ENCODE data around the gene GJA4. TPM values are rescaled to one million over a fixed set of nuclear protein-coding genes. Genes with fewer than 3 reads are reported as not detected.

The GJA4 gene
- total RNA-seq, 1 experiment from 2014 or later, result not detected

DNA sequence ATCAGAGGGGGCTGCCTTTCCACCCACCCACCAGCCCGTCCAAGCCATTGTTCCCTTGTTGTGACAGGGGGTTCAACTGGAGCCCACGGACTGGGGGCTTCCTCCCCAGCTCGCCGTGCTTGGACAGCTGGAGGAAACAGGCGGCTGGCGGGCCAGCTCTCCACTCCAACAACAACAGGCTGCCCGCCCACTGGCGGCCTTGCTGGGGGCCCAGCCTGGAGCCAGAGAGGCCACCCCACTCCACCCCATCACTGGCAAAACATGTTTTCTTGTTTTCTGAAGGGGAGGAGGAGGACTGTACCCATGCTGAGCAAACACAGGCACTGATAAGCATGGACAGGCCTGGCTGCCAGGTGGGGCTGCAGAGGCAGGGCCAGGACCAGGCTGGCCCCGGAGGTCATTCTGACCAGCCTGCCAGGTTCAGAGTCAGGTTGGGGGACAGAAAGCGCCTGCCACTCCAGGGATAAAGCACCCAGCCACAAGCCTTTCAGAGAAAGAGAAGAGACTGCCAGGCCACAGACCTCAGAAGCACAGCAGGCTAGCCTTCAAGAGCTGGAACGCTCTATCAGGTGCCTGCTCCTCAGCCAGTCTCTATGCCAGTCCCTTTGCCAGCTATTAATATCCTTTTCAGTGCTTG is 32.8 kb downstream of the GJA4 start:
- no peak overlapping the region for H3K4me3 ChIP-seq
- H3K4me1 ChIP-seq, result no peaks in the 10 kb centered on the region
- H3K27ac ChIP-seq, result no peak overlapping the region
- H3K27me3 ChIP-seq, result peaks cover 9% of the 10 kb centered on the region
- DNase-seq, result no peak
- H3K36me3 ChIP-seq, result no peaks in the 10 kb centered on the region
- H3K9me3 ChIP-seq (replicated peaks), result no peaks in the 10 kb centered on the region

DNA sequence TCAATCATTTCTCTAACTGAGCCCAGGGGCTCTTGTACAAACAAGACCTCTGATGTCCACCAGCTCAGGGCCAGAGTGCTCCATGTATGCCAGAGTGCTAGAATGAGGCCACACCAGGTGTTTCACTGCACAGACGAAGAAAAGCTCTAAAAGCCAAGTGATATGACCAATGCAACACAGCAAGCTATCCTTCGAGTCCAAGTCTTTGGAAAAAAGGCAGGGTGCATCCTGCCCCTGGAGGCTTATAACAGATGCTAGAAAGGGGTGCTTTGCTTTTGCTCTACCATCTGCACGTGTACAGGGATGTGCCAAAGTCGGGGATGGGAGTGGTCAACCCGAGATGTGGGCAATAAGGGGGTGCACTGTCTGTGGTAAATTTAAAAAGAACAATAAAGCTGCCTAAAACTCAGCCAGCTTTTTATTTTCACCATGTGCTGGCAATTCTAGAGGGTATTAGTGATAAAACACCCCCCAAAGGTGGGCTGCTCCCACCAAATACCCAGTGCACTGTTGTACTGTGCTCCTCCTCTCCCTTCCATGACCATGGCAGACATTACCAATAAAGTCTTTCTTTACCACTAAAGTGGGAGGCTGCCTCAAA is 34.6 kb downstream of the GJA4 start:
- no peak overlapping the region for H3K4me3 ChIP-seq
- no peaks in the 10 kb centered on the region for H3K4me1 ChIP-seq
- DNase-seq, result no peak
- no peaks in the 10 kb centered on the region for H3K9me3 ChIP-seq (replicated peaks)
- peaks cover 7% of the 10 kb centered on the region for H3K27me3 ChIP-seq
- no peak overlapping the region for H3K27ac ChIP-seq
- H3K36me3 ChIP-seq, result no peaks in the 10 kb centered on the region

DNA sequence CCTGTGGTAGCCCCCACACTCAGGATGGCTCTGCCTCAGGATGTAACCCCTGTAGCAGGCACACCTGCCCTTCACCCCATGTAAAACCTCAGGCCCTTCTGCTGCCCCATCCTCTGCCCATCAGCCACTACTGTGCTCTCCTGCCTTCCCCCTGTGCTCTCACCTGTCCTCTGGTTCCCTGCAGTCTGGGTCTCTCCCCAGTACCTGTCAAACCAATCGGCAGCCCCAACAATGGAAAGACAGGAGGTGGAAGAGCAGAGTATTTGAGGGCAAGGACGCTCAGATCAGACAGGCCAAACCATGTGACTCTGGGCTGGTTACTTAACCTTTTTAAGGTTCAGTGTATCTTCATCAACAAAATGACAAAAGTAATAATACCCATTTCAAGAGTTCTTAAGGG is 35.8 kb downstream of the GJA4 start:
- no peaks in the 10 kb centered on the region for H3K9me3 ChIP-seq (replicated peaks)
- H3K4me3 ChIP-seq, result no peak overlapping the region
- H3K27me3 ChIP-seq, result no peaks in the 10 kb centered on the region
- H3K36me3 ChIP-seq, result no peaks in the 10 kb centered on the region
- H3K27ac ChIP-seq, result no peak overlapping the region
- DNase-seq, result no peak
- H3K4me1 ChIP-seq, result no peaks in the 10 kb centered on the region

- H3K4me1 ChIP-seq, result no peaks in the 10 kb centered on the region
- no peak for DNase-seq
- H3K27me3 ChIP-seq, result no peaks in the 10 kb centered on the region
Measured at GRCh38 chr1:34829250-34829649, 36.5 kb downstream of the GJA4 start.

DNA sequence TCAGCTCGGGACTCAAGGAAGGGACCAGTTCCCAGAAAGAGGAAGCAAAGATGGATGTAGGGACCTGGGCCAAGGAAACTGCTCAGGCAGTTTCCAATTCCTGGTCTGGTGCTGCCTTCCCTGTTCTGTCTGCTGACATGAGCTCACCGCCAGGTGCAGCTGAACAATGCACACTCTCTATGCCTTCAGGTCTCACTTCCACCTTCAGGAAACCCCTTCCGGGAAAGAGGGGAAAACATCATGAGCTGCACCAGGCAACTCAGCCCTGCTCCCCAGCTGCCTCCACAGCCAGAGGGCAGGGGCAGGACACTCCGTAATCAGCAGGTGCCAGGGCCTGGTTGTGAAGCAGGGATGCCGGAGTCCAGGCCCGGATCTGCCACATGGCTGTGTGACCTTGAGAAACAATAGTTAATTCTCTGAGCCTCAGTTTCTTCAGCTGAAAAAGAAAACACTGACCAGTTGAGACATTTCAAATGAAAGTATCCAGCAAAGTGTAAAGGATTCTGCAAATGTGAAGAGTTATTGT is 39.0 kb downstream of the GJA4 start:
- H3K27ac ChIP-seq, result no peak overlapping the region

More at GRCh38 chr1:34829250-34829649, 36.5 kb downstream of the GJA4 start:
- no peaks in the 10 kb centered on the region for H3K36me3 ChIP-seq
- H3K27ac ChIP-seq, result no peak overlapping the region
- H3K4me3 ChIP-seq, result no peak overlapping the region
- no peaks in the 10 kb centered on the region for H3K9me3 ChIP-seq (replicated peaks)

GRCh38 chr1:34833711-34834110 is 40.9 kb downstream of the GJA4 start:
- Histone ChIP-seq H3K36me3 (no peaks in the 10 kb centered on the region), H3K4me1 (no peaks in the 10 kb centered on the region), H3K4me3 (no peak overlapping the region), H3K27me3 (no peaks in the 10 kb centered on the region), H3K27ac (no peak overlapping the region), H3K9me3 (replicated peaks) (no peaks in the 10 kb centered on the region)
- DNase-seq, result no peak

More for the DNA sequence above, 39.0 kb downstream of the GJA4 start:
- DNase-seq, result no peak
- Histone ChIP-seq H3K27me3 (no peaks in the 10 kb centered on the region), H3K4me1 (no peaks in the 10 kb centered on the region), H3K36me3 (no peaks in the 10 kb centered on the region), H3K9me3 (replicated peaks) (no peaks in the 10 kb centered on the region), H3K4me3 (no peak overlapping the region)

- Histone ChIP-seq H3K9me3 (replicated peaks) (no peaks in the 10 kb centered on the region), H3K36me3 (no peaks in the 10 kb centered on the region), H3K4me1 (peaks cover 8% of the 10 kb centered on the region; the same call in 1 of the 2 replicates), H3K27ac (no peak overlapping the region), H3K4me3 (no peak overlapping the region), H3K27me3 (no peaks in the 10 kb centered on the region)
- DNase-seq, result no peak
Measured at GRCh38 chr1:34839526-34840305, 46.9 kb downstream of the GJA4 start.

GRCh38 chr1:34840426-34840825 is 47.6 kb downstream of the GJA4 start:
- no peaks in the 10 kb centered on the region for H3K9me3 ChIP-seq (replicated peaks)
- H3K36me3 ChIP-seq, result no peaks in the 10 kb centered on the region
- no peaks in the 10 kb centered on the region for H3K27me3 ChIP-seq
- H3K4me1 ChIP-seq, result peaks cover 8% of the 10 kb centered on the region; the same call in 1 of the 2 replicates
- DNase-seq, result no peak
- no peak overlapping the region for H3K4me3 ChIP-seq
- H3K27ac ChIP-seq, result no peak overlapping the region

DNA sequence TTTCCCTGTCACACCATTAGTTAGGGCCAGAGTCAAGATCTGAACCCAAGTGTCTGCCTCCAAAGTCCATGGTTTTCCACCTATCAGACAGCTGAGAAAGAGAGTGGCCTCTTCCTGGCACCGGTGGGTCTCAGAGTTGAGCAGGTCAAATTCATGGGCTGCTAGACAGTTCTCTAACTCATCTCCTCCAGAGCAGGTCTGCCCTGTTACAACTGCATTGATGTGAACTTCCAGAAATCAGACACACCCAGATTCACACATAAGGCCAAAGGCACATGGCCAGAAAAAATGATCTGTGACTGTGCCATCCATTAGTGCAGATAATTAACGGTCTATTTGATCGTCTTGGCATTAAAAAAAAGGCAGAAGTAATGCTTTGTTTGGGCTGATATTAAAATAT is 49.3 kb downstream of the GJA4 start:
- Histone ChIP-seq H3K27me3 (no peaks in the 10 kb centered on the region), H3K4me1 (peaks cover 8% of the 10 kb centered on the region; the same call in 1 of the 2 replicates), H3K9me3 (replicated peaks) (no peaks in the 10 kb centered on the region), H3K27ac (no peak overlapping the region), H3K4me3 (no peak overlapping the region), H3K36me3 (no peaks in the 10 kb centered on the region)
- DNase-seq, result no peak

GRCh38 chr1:34842952-34843371 is 50.2 kb downstream of the GJA4 start:
- Histone ChIP-seq H3K27ac (no peak overlapping the region), H3K4me3 (no peak overlapping the region), H3K4me1 (peaks cover 8% of the 10 kb centered on the region; the same call in 1 of the 2 replicates), H3K27me3 (no peaks in the 10 kb centered on the region), H3K9me3 (replicated peaks) (no peaks in the 10 kb centered on the region), H3K36me3 (no peaks in the 10 kb centered on the region)
- no peak for DNase-seq

- Histone ChIP-seq H3K27me3 (no peaks in the 10 kb centered on the region), H3K9me3 (replicated peaks) (no peaks in the 10 kb centered on the region), H3K36me3 (no peaks in the 10 kb centered on the region), H3K4me3 (no peak overlapping the region), H3K4me1 (peaks cover 8% of the 10 kb centered on the region; the same call in 1 of the 2 replicates), H3K27ac (no peak overlapping the region)
- no peak for DNase-seq
Measured at GRCh38 chr1:34843392-34844251, 50.8 kb downstream of the GJA4 start.

DNA sequence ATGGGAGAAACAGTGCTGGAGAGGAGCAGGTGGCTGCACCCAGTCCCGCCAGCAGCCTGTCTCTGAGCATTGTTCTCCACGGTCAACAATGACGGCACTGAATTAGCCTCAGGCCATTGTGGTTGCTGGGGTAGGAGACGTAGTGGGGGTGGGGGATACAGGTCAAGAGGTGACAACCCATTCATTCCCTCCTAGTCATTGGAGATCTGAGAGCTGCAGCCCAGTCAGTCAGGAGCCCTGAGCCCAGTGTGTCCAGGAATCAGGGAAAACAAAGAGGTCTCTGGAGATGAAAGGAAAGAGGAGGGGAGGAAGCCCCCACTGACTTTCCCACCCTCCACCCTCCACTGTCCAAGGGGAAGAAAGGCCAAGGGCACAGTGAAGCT is 51.4 kb downstream of the GJA4 start:
- no peaks in the 10 kb centered on the region for H3K36me3 ChIP-seq
- no peaks in the 10 kb centered on the region for H3K9me3 ChIP-seq (replicated peaks)
- DNase-seq, result peak; percentile 48 to 55
- peaks cover 8% of the 10 kb centered on the region; the same call in 1 of the 2 replicates for H3K4me1 ChIP-seq
- H3K4me3 ChIP-seq, result no peak overlapping the region
- no peak overlapping the region for H3K27ac ChIP-seq
- no peaks in the 10 kb centered on the region for H3K27me3 ChIP-seq

Data from SJCRH30 (cell line).